DMS 273 (cell line): ENCODE data around the gene HARS1.
"Not testable (repeated sequence)": the region's sequence is repeated elsewhere in the genome, so short reads cannot be mapped to it uniquely, and the experiment has no call there.

Experiments
- DNase-seq: peaks from one replicate; lab custom pipeline; 2025; ENCODE audit not compliant: unreplicated experiment; lab: John Stamatoyannopoulos, UW

HARS1 gene

DNA sequence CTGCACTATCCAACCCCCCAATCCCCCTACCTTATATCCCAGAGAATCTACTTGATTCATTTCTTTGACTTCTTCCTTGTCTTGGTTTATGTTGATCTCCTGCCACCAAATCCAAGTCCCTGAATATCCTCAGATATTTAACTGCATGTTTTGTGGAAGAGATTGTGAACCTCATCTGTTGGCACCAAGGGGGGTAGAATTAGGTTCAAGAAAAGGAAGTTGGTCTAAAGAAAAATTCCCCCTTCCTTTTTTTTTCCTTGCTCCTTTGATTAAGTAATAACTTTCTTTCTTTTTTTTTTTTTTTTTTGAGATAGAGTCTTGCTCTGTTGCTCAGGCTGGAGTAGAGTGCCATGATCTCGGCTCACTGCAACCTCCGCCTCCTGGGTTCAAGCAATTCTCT is 57.7 kb downstream of the HARS1 start:
- DNase-seq: no peak

DNA sequence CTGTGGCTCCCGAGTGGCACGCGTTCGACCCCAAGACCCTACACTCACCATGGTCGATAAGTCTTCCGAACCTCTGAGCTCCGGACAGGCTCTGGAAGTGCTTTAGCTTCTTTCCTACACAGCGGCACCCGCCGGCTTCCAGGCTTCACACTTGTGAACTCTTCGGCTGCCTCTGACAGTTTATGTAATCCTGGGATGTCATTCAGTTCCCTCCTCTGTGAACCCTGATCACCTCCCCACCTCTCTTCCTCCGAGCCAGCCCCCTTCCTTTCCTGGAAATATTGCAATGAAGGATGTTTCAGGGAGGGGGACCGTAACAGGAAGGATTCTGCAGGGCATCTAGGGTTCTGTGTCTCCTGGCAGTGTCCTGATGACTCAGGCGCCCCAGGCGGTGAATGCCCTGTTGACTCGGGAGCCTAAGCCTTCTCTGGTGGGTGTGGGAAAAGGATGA is 58.1 kb downstream of the HARS1 start, which contains the start of gene CD14:
TSS of gene CD14 (minus strand) at position 155 of the 451 bp plus-strand sequence. CDS start at position 51, 104 bp downstream.
- peak; percentile 65 for DNase-seq

DNA sequence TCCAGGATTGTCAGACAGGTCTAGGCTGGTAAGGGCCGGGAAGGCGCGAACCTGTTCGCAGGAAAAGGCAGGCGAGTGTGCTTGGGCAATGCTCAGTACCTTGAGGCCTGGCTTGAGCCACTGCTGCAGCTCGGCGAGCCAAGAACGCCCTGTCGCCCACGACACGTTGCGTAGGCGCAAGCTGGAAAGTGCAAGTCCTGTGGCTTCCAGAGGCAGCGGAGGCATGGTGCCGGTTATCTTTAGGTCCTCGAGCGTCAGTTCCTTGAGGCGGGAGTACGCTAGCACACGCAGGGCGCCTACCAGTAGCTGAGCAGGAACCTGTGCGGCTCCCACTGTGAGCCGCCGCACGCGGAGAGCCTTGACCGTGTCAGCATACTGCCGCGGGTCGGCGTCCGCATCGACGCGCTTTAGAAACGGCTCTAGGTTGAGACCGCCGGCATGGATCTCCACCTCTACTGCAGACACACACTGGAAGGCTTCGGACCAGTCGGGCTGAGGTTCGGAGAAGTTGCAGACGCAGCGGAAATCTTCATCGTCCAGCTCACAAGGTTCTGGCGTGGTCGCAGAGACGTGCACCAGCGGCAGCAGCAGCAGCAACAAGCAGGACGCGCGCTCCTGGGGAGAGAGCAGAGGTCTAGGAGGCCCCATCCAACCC is 58.7 kb downstream of the HARS1 start:
- peak; percentile 67 for DNase-seq

DNA sequence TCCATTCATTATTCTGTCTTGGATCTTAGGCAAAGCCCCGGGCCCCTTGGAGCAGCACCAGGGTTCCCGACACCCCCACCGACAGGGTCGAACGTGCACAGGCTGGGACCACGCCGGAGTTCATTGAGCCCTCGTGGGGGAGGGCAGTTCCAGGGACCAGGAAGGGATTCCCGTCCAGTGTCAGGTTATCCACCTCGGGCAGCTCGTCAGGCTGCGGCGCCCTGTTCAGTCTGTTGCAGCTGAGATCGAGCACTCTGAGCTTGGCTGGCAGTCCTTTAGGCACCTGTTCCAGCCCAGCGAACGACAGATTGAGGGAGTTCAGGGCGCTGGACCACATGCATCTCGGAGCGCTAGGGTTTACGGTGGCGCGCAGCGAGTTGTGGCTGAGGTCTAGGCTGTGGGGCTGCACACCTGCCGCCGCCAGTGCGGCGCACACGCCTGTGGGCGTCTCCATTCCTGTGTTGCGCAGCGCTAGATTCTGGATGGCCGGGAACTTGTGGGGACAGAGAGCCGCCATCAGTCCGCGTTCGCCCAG is 59.3 kb downstream of the HARS1 start:
- DNase-seq: peak; percentile 52

DNA sequence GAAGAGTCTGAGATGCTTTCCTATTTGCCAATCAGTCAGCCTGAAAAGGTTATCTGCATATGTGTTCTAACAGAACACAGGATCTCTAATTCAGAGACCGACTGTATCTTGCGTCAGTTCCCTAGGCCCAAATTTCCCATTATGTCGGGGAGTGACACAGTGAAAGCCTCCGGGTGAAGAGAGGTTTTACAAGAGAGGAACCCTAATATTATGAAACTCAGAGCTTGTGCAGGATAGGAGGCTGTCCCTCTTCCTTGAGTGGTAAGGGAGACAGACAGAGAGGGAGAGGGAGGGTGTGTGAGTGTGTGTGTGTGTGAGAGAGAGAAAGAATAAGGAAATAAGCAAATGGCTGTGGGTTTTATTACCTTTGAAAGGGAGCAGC is 60.1 kb downstream of the HARS1 start:
- no peak for DNase-seq

DNA sequence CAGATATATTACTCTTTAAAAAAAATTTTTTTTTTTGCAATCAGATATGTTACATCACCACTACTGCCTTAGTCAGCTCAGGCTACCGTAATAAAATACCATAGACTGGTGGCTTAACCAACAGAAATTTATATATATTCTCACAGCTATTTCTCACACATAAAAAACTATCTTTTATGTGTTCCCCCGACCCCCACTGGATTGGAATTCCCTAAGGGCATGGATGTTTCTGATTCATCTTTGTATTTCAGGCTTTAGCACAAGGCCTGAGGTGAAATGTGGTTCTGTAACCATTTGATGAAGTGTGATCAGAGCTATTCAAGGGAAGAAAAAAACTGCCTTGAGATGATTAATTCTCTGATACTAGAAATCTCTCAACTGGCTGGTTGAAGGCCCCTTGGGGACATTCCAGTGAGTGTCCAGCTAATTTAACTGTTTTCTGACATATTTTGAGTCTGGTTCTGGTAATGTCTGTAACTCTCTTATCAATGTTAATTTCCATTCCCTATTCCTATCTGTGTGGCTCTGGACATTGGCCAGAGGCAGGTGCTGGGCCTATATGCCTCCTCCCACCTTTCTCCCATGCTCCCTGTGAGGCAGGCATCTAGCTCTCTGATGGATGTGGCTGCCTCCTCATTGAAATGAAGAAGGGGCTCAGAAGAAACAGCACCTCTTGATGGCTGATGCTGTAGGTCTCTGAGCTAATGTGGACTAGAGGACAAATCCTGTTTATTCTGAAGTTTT is 60.7 kb downstream of the HARS1 start:
- DNase-seq: no peak

DNA sequence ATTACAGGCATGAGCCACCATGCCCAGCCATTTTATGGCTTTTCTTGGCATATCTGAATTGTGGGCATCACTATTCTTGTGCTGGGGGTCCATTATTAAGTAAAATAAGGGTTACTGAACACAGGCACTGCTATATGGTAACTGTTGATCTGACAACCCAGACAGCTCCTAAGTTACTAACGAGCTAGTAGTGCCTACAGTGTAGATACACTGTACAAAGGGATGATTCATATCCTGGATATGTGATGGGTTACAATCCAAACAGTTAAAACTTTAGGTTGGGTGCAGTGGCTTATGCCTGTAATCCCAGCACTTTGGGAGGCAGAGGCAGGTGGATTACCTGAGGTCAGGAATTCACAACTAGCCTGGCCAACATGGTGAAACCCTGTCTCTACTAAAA is 62.5 kb downstream of the HARS1 start:
- no peak for DNase-seq

DNA sequence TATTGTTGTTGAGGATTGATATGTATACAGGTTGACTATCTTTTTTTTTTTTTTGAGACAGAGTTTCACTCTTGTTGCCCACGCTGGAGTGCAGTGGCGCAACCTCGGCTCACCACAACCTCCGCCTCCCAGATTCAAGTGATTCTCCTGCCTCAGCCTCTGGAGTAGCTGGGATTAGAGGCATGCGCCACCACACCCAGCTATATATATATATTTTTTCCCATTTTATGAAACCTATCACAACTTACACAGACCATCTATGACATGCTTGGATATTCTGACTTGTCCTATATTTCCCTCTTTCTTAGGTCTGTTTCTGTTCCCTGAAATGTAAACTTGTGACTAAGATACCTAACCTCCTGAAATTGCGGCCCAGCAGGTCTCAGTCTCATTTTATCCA is 63.2 kb downstream of the HARS1 start:
- DNase-seq: no peak

DNA sequence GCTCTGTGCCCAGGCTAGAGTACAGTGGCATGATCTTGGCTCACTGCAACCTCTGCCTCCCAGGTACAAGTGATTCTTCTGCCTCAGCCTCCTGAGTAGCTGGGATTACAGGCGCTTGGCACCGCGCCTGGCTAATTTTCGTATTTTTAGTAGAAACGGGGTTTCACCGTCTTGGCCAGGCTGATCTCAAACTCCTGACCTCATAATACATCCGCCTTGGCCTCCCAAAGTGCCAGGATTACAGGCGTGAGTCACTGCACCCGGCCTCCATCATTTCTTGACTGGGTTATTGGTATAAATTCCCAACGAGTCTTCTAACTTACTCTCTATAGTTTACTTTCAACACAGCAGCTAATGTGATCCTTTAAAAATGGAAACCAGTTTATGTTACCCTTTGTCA is 66.3 kb downstream of the HARS1 start:
- DNase-seq: not testable (repeated sequence)
